GM18508 (cell line): ENCODE measurements around the gene KCNV2.

Experiments
- ATAC-seq: cut with Tn5 transposase; IDR thresholded peaks from one replicate; pipeline ENCODE4 v1.9.1; 2021; ENCODE audit warnings: moderate number of reproducible peaks; ENCODE audit not compliant: insufficient read depth, unreplicated experiment

The KCNV2 gene

GRCh38 chr9:2718001-2718697 is 839 bp downstream of the KCNV2 start:
- no peak for ATAC-seq

- no peak for ATAC-seq
Observed at GRCh38 chr9:2718698-2719033, 1.4 kb downstream of the KCNV2 start.

- no peak for ATAC-seq
Observed at GRCh38 chr9:2720179-2720654, 2.9 kb downstream of the KCNV2 start.

GRCh38 chr9:2722715-2723114 is 5.4 kb downstream of the KCNV2 start:
- ATAC-seq: no peak

- no peak for ATAC-seq
Observed at GRCh38 chr9:2723376-2724065, 6.2 kb downstream of the KCNV2 start.

GRCh38 chr9:2725126-2725525 is 7.8 kb downstream of the KCNV2 start:
- no peak for ATAC-seq

GRCh38 chr9:2725898-2726649 is 8.8 kb downstream of the KCNV2 start:
- ATAC-seq: no peak

GRCh38 chr9:2726650-2727340 is 9.5 kb downstream of the KCNV2 start:
- no peak for ATAC-seq

- ATAC-seq: no peak
Observed at GRCh38 chr9:2727374-2727773, 10.1 kb downstream of the KCNV2 start.

GRCh38 chr9:2727966-2728613 is 10.8 kb downstream of the KCNV2 start:
- peak; percentile 68 for ATAC-seq

- no peak for ATAC-seq
Observed at GRCh38 chr9:2729003-2729402, 11.7 kb downstream of the KCNV2 start.

GRCh38 chr9:2729721-2730120 is 12.4 kb downstream of the KCNV2 start:
- no peak for ATAC-seq

- ATAC-seq: no peak
Observed at GRCh38 chr9:2730971-2731370, 13.7 kb downstream of the KCNV2 start.

- no peak for ATAC-seq
Observed at GRCh38 chr9:2732492-2732891, 15.2 kb downstream of the KCNV2 start.

- ATAC-seq: no peak
Observed at GRCh38 chr9:2740616-2741015, 23.3 kb downstream of the KCNV2 start.

- ATAC-seq: no peak
Observed at GRCh38 chr9:2741441-2742158, 24.3 kb downstream of the KCNV2 start.

- no peak for ATAC-seq
Observed at GRCh38 chr9:2742214-2742613, 24.9 kb downstream of the KCNV2 start.

- no peak for ATAC-seq
Observed at GRCh38 chr9:2743937-2744529, 26.7 kb downstream of the KCNV2 start.
